HCT116 (cell line): ENCODE results near the gene PCDHB11.

Source experiments
- CEBPB ChIP-seq: IDR thresholded peaks from 2 replicates; pipeline ENCODE4 v1.6.1; 2012; ENCODE audit warnings: low read depth
- CTCF ChIP-seq, 3 experiments: fragments of 200-600 bp in 1 of 3; sonication (generic) in 1 of 3; IDR thresholded peaks in 2 of 3; conservative IDR thresholded peaks in 1 of 3; 2 replicates each; pipeline ENCODE4 v1.5.1; 2012 to 2017; ENCODE audit warnings: low read depth in 2 of 3, low read length in 2 of 3, antibody characterized with exemption in 1 of 3, borderline replicate concordance in 1 of 3, control low read depth in 1 of 3, mild to moderate bottlenecking in 1 of 3, mixed read lengths in 1 of 3, mixed run types in 1 of 3, moderate library complexity in 1 of 3; ENCODE audit not compliant: insufficient read depth in 1 of 3
- EGR1 ChIP-seq: IDR thresholded peaks from 2 replicates; pipeline ENCODE4 v1.6.1; 2012; ENCODE audit warnings: low read depth
- EZH2 ChIP-seq: fragments of 200-600 bp; sonication (generic); IDR thresholded peaks from 2 replicates; pipeline ENCODE4 v1.6.1; 2017; ENCODE audit warnings: antibody characterized with exemption, mixed run types
- JUND ChIP-seq: IDR thresholded peaks from 2 replicates; pipeline ENCODE4 v1.6.1; 2012
- MAX ChIP-seq: IDR thresholded peaks from 2 replicates; pipeline ENCODE4 v1.6.1; 2012
- RAD21 ChIP-seq: IDR thresholded peaks from 2 replicates; pipeline ENCODE4 v1.6.1; 2012; ENCODE audit warnings: low read depth, mild to moderate bottlenecking
- REST ChIP-seq: IDR thresholded peaks from 2 replicates; pipeline ENCODE4 v1.6.1; 2012; ENCODE audit warnings: low read depth
- ZFX ChIP-seq: fragments of 450-650 bp; IDR thresholded peaks from 2 replicates; pipeline ENCODE4 v1.6.1; 2017

DNA sequence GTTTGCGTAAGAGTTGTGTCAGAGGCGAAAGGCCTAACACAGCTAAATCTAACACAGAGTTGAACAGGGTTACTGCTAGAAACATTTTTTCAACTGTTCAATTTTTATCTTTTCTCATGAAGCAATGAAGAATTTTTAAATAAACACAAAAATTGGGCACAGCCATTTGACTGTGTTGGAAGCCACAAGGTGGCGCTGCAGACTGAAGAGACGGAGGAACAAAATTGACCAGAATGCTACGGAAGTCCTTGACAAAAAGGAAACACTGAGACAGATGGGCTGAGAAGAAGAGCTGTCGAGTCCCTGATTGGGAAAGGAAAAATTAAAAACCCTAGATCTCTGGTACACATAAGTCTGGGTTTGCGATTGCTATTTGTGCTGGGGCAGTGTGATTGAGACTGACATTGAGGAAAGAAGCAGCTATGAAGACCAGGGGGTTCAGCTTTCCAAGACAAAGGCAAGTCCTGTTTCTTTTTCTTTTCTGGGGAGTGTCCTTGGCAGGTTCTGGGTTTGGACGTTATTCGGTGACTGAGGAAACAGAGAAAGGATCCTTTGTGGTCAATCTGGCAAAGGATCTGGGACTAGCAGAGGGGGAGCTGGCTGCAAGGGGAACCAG is 12.4 kb upstream of the PCDHB11 start, which contains the start of gene PCDHB9:
- TF ChIP-seq MAX (no peak), CTCF (IDR thresholded peaks at IDR 0.05 in 2 of 3, conservative IDR thresholded peaks at IDR 0.05 in 1 of 3; ENCODE audit: borderline replicate concordance in 1 of 3, insufficient read depth in 1 of 3, low read depth in 2 of 3, low read length in 2 of 3) (peak; percentile 44 to 78 (median 59); a peak in 5 of 6 replicates), RAD21 (peak; percentile 52), EZH2 (no peak), ZFX (no peak), CEBPB (no peak), REST (no peak), JUND (no peak), EGR1 (no peak)
